Measurements from ENCODE around the gene BATF. TPM values are rescaled to one million over a fixed set of nuclear protein-coding genes. Genes with fewer than 3 reads are reported as not detected.

BATF gene
- polyA plus RNA-seq, 1 donor from 2014 or later = not detected

- Histone ChIP-seq H3K4me2 (ENCODE audit: low read length) (no peak overlapping the region), H3K27me3 (ENCODE audit: insufficient read depth, low read depth, low read length) (no peaks in the 10 kb centered on the region), H3K9me3 (ENCODE audit: low read length) (no peaks in the 10 kb centered on the region), H3K9ac (ENCODE audit: low read length) (no peak overlapping the region), H3K79me2 (replicated peaks; ENCODE audit: insufficient read depth, low read length) (no peaks in the 10 kb centered on the region), H4K20me1 (ENCODE audit: insufficient read depth) (no peaks in the 10 kb centered on the region), H3K27ac (ENCODE audit: low read length) (no peak overlapping the region), H3F3A (ENCODE audit: insufficient read depth, low read length, poor library complexity, severe bottlenecking) (no peaks in the 10 kb centered on the region), H3K36me3 (ENCODE audit: insufficient read depth, low read length) (no peaks in the 10 kb centered on the region), H2AFZ (ENCODE audit: low read depth, low read length) (no peak overlapping the region), H3K4me3 (ENCODE audit: low read length) (no peak overlapping the region), H3K9me2 (ENCODE audit: insufficient read depth, low read length) (no peaks in the 10 kb centered on the region)
- TF ChIP-seq REST (IDR thresholded peaks at IDR 0.05; ENCODE audit: borderline replicate concordance) (no peak), MXI1 (conservative IDR thresholded peaks at IDR 0.05; ENCODE audit: poor library complexity, severe bottlenecking) (no peak), POLR2AphosphoS5 (IDR thresholded peaks at IDR 0.05) (no peak), EZH2 (IDR thresholded peaks at IDR 0.05; ENCODE audit: borderline replicate concordance, insufficient read depth, low read length, poor library complexity, severe bottlenecking) (no peak), EP300 (conservative IDR thresholded peaks at IDR 0.05; ENCODE audit: poor library complexity, severe bottlenecking) (no peak), SMC3 (conservative IDR thresholded peaks at IDR 0.05; ENCODE audit: poor library complexity) (no peak), RAD21 (conservative IDR thresholded peaks at IDR 0.05) (no peak), TAF1 (IDR thresholded peaks at IDR 0.05; ENCODE audit: low read depth) (no peak)
- TF ChIP-seq, protein P1, sequence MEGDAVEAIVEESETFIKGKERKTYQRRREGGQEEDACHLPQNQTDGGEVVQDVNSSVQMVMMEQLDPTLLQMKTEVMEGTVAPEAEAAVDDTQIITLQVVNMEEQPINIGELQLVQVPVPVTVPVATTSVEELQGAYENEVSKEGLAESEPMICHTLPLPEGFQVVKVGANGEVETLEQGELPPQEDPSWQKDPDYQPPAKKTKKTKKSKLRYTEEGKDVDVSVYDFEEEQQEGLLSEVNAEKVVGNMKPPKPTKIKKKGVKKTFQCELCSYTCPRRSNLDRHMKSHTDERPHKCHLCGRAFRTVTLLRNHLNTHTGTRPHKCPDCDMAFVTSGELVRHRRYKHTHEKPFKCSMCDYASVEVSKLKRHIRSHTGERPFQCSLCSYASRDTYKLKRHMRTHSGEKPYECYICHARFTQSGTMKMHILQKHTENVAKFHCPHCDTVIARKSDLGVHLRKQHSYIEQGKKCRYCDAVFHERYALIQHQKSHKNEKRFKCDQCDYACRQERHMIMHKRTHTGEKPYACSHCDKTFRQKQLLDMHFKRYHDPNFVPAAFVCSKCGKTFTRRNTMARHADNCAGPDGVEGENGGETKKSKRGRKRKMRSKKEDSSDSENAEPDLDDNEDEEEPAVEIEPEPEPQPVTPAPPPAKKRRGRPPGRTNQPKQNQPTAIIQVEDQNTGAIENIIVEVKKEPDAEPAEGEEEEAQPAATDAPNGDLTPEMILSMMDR (IDR thresholded peaks at IDR 0.05; ENCODE audit: poor library complexity, severe bottlenecking) = no peak
Observed at GRCh38 chr14:75501080-75501479, 21.2 kb upstream of the BATF start.

DNA sequence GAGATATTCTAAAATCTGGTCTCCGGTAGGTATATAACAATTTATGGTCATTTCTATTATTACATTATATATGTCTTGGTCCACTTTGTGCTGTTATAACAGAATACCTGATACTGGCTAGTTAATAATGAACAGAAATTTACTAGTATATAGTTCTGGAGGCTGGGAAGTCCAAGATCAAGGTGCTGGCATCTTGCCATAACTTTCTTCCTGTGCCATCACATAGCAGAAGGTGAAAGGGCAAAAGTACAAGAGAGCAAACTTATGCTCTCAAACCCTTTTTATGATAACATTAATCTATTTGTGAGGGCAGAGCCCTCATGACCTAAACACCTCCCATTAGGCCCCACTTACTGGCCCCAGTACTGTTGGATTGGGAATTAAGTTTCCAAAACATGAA is 17.9 kb upstream of the BATF start:
- H3K4me2 ChIP-seq (ENCODE audit: low read length) = no peak overlapping the region
- H3K9me3 ChIP-seq (ENCODE audit: low read length) = no peaks in the 10 kb centered on the region
- no peaks in the 10 kb centered on the region for H3F3A ChIP-seq (ENCODE audit: insufficient read depth, low read length, poor library complexity, severe bottlenecking)
- no peaks in the 10 kb centered on the region for H3K9me2 ChIP-seq (ENCODE audit: insufficient read depth, low read length)
- no peaks in the 10 kb centered on the region for H3K36me3 ChIP-seq (ENCODE audit: insufficient read depth, low read length)
- H3K4me3 ChIP-seq (ENCODE audit: low read length) = no peak overlapping the region
- no peaks in the 10 kb centered on the region for H3K27me3 ChIP-seq (ENCODE audit: insufficient read depth, low read depth, low read length)
- no peaks in the 10 kb centered on the region for H3K79me2 ChIP-seq (replicated peaks; ENCODE audit: insufficient read depth, low read length)
- no peak overlapping the region for H3K9ac ChIP-seq (ENCODE audit: low read length)
- H2AFZ ChIP-seq (ENCODE audit: low read depth, low read length) = no peak overlapping the region
- no peak overlapping the region for H3K27ac ChIP-seq (ENCODE audit: low read length)
- TF ChIP-seq TAF1 (IDR thresholded peaks at IDR 0.05; ENCODE audit: low read depth) (no peak), POLR2AphosphoS5 (IDR thresholded peaks at IDR 0.05) (no peak), MXI1 (conservative IDR thresholded peaks at IDR 0.05; ENCODE audit: poor library complexity, severe bottlenecking) (no peak)
- no peaks in the 10 kb centered on the region for H4K20me1 ChIP-seq (ENCODE audit: insufficient read depth)

DNA sequence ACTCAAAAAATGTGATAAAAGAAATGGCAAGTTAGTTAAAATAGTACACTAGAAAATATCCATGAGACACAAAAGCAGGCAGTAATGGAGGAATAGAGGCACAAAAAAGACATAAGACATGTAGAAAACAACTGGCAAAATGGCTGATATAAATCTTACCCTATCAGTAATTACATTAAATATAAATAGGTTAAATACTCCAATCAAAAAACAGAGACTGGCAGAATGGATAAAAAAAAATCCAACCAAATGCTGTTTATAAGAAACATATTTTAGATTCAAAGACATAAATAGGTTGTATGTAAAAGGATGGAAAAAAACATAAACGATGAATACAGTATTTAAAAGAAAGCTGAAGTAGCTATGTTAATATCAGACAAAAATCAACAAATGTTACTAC is 15.3 kb upstream of the BATF start:
- Histone ChIP-seq H3K4me2 (ENCODE audit: low read length) (no peak overlapping the region), H3K36me3 (ENCODE audit: insufficient read depth, low read length) (no peaks in the 10 kb centered on the region), H3K9ac (ENCODE audit: low read length) (no peak overlapping the region), H2AFZ (ENCODE audit: low read depth, low read length) (no peak overlapping the region), H3K9me3 (ENCODE audit: low read length) (no peaks in the 10 kb centered on the region), H4K20me1 (ENCODE audit: insufficient read depth) (no peaks in the 10 kb centered on the region), H3K27ac (ENCODE audit: low read length) (no peak overlapping the region), H3K79me2 (replicated peaks; ENCODE audit: insufficient read depth, low read length) (no peaks in the 10 kb centered on the region), H3K4me3 (ENCODE audit: low read length) (no peak overlapping the region), H3K9me2 (ENCODE audit: insufficient read depth, low read length) (no peaks in the 10 kb centered on the region), H3K27me3 (ENCODE audit: insufficient read depth, low read depth, low read length) (no peaks in the 10 kb centered on the region), H3F3A (ENCODE audit: insufficient read depth, low read length, poor library complexity, severe bottlenecking) (no peaks in the 10 kb centered on the region)
- TF ChIP-seq EZH2 (IDR thresholded peaks at IDR 0.05; ENCODE audit: borderline replicate concordance, insufficient read depth, low read length, poor library complexity, severe bottlenecking) = no peak
- TF ChIP-seq, protein P1 (IDR thresholded peaks at IDR 0.05; ENCODE audit: poor library complexity, severe bottlenecking) = no peak
- no peak for TF ChIP-seq RAD21 (conservative IDR thresholded peaks at IDR 0.05)
- no peak for TF ChIP-seq SMC3 (conservative IDR thresholded peaks at IDR 0.05; ENCODE audit: poor library complexity)
- TF ChIP-seq REST (IDR thresholded peaks at IDR 0.05; ENCODE audit: borderline replicate concordance) = no peak
- TF ChIP-seq MXI1 (conservative IDR thresholded peaks at IDR 0.05; ENCODE audit: poor library complexity, severe bottlenecking) = no peak
- no peak for TF ChIP-seq TAF1 (IDR thresholded peaks at IDR 0.05; ENCODE audit: low read depth)
- no peak for TF ChIP-seq EP300 (conservative IDR thresholded peaks at IDR 0.05; ENCODE audit: poor library complexity, severe bottlenecking)
